Stomach (tissue), 9 donors: Measurements from ENCODE around the gene PRSS16. TPM values are rescaled to one million over a fixed set of nuclear protein-coding genes. Genes with fewer than 3 reads are reported as not detected.
"Not testable (repeated sequence)": the region's sequence is repeated elsewhere in the genome, so short reads cannot be mapped to it uniquely, and the experiment has no call there.

Experiments
- DNase-seq, 2 donors: peaks; one replicate each; pipeline versions ENCODE4 v3.0.0 to v3.0.0-alpha.2; 2013 to 2019
- H3K27ac ChIP-seq, 5 donors: fragments of 200-600 bp in 4 of 5; sonication (generic) in 4 of 5; one replicate each; pipeline ENCODE4 v1.5.1; 2013 to 2019; ENCODE audit warnings: mild to moderate bottlenecking in 1 of 5, moderate library complexity in 1 of 5
- H3K27me3 ChIP-seq, 3 donors: fragments of 200-600 bp; sonication (generic); one replicate each; pipeline ENCODE4 v1.5.1; 2017 to 2019; ENCODE audit warnings: mixed run types in 1 of 3
- H3K36me3 ChIP-seq, 4 donors: fragments of 200-600 bp; sonication (generic); 1 replicate in 3 of 4; 2 replicates in 1 of 4; pipeline ENCODE4 v1.5.1; 2016 to 2019
- H3K4me1 ChIP-seq, 4 donors: fragments of 200-600 bp; sonication (generic); one replicate each; pipeline ENCODE4 v1.5.1; 2016 to 2019
- H3K4me3 ChIP-seq, 4 donors: fragments of 200-600 bp; sonication (generic) in 3 of 4; one replicate each; pipeline ENCODE4 v1.5.1; 2016 to 2019; ENCODE audit warnings: mild to moderate bottlenecking in 1 of 4
- H3K9me3 ChIP-seq, 4 donors: fragments of 200-600 bp; sonication (generic); one replicate each; pipeline ENCODE4 v1.5.1; 2016 to 2019
- CTCF ChIP-seq, 7 experiments: fragments of 450-650 bp in 4 of 7; fragments of 200-600 bp in 3 of 7; sonication (generic) in 3 of 7; IDR thresholded peaks; one replicate each; pipeline ENCODE4 v1.5.1; 2016 to 2019; ENCODE audit warnings: antibody characterized with exemption in 7 of 7, control low read depth in 2 of 7, mild to moderate bottlenecking in 1 of 7
- EP300 ChIP-seq: sonication (generic); formaldehyde crosslinking; IDR thresholded peaks from one replicate; pipeline ENCODE4 v1.6.1; 2017; ENCODE audit warnings: antibody characterized with exemption
- POLR2A ChIP-seq, 4 donors: fragments of 450-650 bp; IDR thresholded peaks; one replicate each; pipeline ENCODE4 v1.6.1; 2016; ENCODE audit warnings: antibody characterized with exemption in 4 of 4, control low read depth in 2 of 4, mild to moderate bottlenecking in 1 of 4, moderate library complexity in 1 of 4
- POLR2AphosphoS5 ChIP-seq, 3 donors: sonication (generic); formaldehyde crosslinking; IDR thresholded peaks; one replicate each; pipeline ENCODE4 v1.6.1; 2016; ENCODE audit warnings: antibody characterized with exemption in 3 of 3
- WGBS, 5 donors: extraction: QIAGEN DNeasy Blood & Tissue Kit in 3 of 5; methylation state at CpG; one replicate each; pipeline versions ENCODE4 v1.1.5 to v1.1.7; 2013 to 2018; 5-methylcytosine and 5-hydroxymethylcytosine counted together
- intact Hi-C: fragments of 100-400 bp; cut with DNase I; formaldehyde crosslinking; loops from one replicate; pipeline ENCODE4 v1.15.1; 2023; ENCODE audit warnings: low total_unique reads
- polyA plus RNA-seq, 3 donors: library from polyadenylated mRNA; stranded (reverse); fragments of 200-250 nt; gene quantifications; one replicate each; pipeline ENCODE4 v1.2.3, GENCODE V29; 2013
- total RNA-seq, 5 donors: library from RNA; depleted of rRNA; stranded (reverse); fragments of >200 nt; gene quantifications; one replicate each; pipeline versions ENCODE4 v1.1.0 to v1.2.3, GENCODE V29; 2014 to 2016
- donor health status: healthy with polysubstance abuse.
- donor health status: Bipolar disorder and iron deficiency.
- donor health status: healthy.

Gene PRSS16
- total and polyA plus RNA-seq, 8 donors: 2.2 to 36.2 (median 13.8) TPM; not detected in 1

DNA sequence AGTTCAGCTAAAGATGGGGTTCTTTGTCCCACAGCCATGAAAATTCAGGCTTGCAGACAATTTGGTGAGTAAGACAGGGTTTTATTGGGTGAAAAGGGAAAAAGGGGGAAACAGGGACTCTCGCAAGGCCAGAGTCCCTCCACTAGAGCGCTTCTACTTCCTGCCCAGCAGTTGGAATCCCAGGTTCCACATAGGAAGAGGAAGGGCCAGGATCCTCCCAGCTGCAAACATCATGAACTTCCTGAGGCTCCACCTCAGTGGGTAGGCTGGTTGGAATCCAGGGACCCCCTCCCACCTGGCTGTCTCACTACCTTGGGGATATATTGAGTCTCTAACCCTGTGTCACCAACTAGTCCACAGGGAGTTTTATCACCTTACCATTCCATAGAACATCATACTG, 39.5 kb upstream of the PRSS16 start:
- no peak for DNase-seq
- intact Hi-C loops: no loop called here
- H3K4me3 ChIP-seq: no peak overlapping the region
- TF ChIP-seq POLR2AphosphoS5 (IDR thresholded peaks at IDR 0.05) (no peak), POLR2A (IDR thresholded peaks at IDR 0.05) (no peak), EP300 (no peak), CTCF (IDR thresholded peaks at IDR 0.05) (no peak)
- no peaks in the 10 kb centered on the region for H3K9me3 ChIP-seq
- 85 to 92% (median 88%) methylated on average over 2 of the region's 2 CpGs for WGBS, 5 donors
- H3K27me3 ChIP-seq: peaks cover 6 to 98% (median 49%) of the 10 kb centered on the region in 3 donors
- no peak overlapping the region for H3K27ac ChIP-seq
- peaks cover 0 to 8% (median 0%) of the 10 kb centered on the region in 4 donors for H3K4me1 ChIP-seq
- no peaks in the 10 kb centered on the region for H3K36me3 ChIP-seq

- WGBS, 5 donors: 71 to 83% (median 81%) methylated on average over 2 of the region's 2 CpGs
- Histone ChIP-seq H3K4me1 (peaks cover 0 to 8% (median 0%) of the 10 kb centered on the region in 4 donors), H3K9me3 (peaks cover 0 to 4% (median 1%) of the 10 kb centered on the region in 4 donors), H3K27me3 (peaks cover 6 to 98% (median 54%) of the 10 kb centered on the region in 3 donors), H3K36me3 (no peaks in the 10 kb centered on the region), H3K27ac (no peak overlapping the region), H3K4me3 (no peak overlapping the region)
- no peak for DNase-seq
- TF ChIP-seq POLR2A (IDR thresholded peaks at IDR 0.05) (no peak), POLR2AphosphoS5 (IDR thresholded peaks at IDR 0.05) (no peak), EP300 (no peak), CTCF (IDR thresholded peaks at IDR 0.05) (no peak)
- intact Hi-C loops: no loop called here
Observed at GRCh38 chr6:27209196-27209595, 38.3 kb upstream of the PRSS16 start.

- WGBS, 5 donors: 76 to 79% (median 78%) methylated on average over 18 of the region's 18 CpGs
- Histone ChIP-seq H3K4me1 (peaks cover 0 to 11% (median 0%) of the 10 kb centered on the region in 4 donors), H3K9me3 (peaks cover 0 to 5% (median 2%) of the 10 kb centered on the region in 4 donors), H3K27me3 (peaks cover 6 to 98% (median 58%) of the 10 kb centered on the region in 3 donors), H3K36me3 (no peaks in the 10 kb centered on the region), H3K27ac (no peak overlapping the region), H3K4me3 (no peak overlapping the region)
- TF ChIP-seq POLR2A (IDR thresholded peaks at IDR 0.05) (no peak), CTCF (IDR thresholded peaks at IDR 0.05) (no peak), POLR2AphosphoS5 (IDR thresholded peaks at IDR 0.05) (no peak), EP300 (no peak)
- no peak for DNase-seq
- intact Hi-C loops: no loop called here
Observed at GRCh38 chr6:27209659-27210269, 37.7 kb upstream of the PRSS16 start.

- intact Hi-C loops, H3K27ac ChIP-seq, H3K36me3 ChIP-seq, DNase-seq, H3K4me3 ChIP-seq, H3K4me1 ChIP-seq: not testable (repeated sequence)
- H3K27me3 ChIP-seq: peaks cover 4 to 98% (median 32%) of the 10 kb centered on the region in 3 donors
- 80 to 88% (median 85%) methylated on average over 15 of the region's 15 CpGs for WGBS, 5 donors
- peaks cover 0 to 29% (median 23%) of the 10 kb centered on the region in 4 donors for H3K9me3 ChIP-seq
Observed at GRCh38 chr6:27213091-27213517, 34.4 kb upstream of the PRSS16 start.

DNA sequence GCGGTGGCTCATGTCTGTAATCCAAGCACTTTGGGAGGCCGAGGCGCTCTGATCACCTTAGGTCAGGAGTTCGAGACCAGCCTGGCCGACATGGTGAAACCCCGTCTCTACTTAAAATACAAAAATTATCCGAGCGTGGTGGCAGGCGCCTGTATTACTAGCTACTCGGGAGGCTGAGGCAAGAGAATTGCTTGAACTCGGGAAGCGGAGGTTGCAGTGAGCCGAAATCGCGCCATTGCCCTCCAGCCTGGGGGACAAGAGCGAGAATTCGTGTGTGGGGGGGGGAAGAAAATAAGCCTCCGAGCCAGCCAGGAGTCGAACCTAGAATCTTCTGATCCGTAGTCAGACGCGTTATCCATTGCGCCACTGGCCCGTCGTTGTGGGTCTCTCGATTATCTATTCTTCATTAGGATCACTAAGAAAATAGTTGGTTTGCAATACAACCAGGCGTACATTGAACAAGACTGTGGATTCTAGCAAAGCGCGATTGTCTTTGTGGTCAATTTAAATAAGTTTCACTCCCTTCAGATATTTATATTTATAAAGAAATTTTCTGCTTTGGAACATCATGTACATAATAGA, 33.9 kb upstream of the PRSS16 start:
- H3K27me3 ChIP-seq: peaks cover 4 to 98% (median 28%) of the 10 kb centered on the region in 3 donors
- intact Hi-C loops: no loop called here
- 23 to 45% (median 39%) methylated on average over 28 to 29 of the region's 29 CpGs for WGBS, 5 donors

More for the DNA sequence above, 33.9 kb upstream of the PRSS16 start:
- DNase-seq: no peak
- Histone ChIP-seq H3K4me3 (no peak overlapping the region), H3K9me3 (peaks cover 0 to 34% (median 28%) of the 10 kb centered on the region in 4 donors), H3K36me3 (no peaks in the 10 kb centered on the region), H3K4me1 (peaks cover 0 to 4% (median 0%) of the 10 kb centered on the region in 4 donors), H3K27ac (no peak overlapping the region)
- TF ChIP-seq POLR2A (IDR thresholded peaks at IDR 0.05) (no peak), CTCF (IDR thresholded peaks at IDR 0.05) (no peak), EP300 (no peak), POLR2AphosphoS5 (IDR thresholded peaks at IDR 0.05) (no peak)
